ENCODE data around the gene CDK3. TPM values are rescaled to one million over a fixed set of nuclear protein-coding genes. Genes with fewer than 3 reads are reported as not detected.

Gene CDK3
- total RNA-seq, 1 donor from 2014 or later: 11.5 TPM

- H3K36me3 Mint-ChIP-seq: peaks cover 8% of the 10 kb centered on the region
- H3K4me1 Mint-ChIP-seq (ENCODE audit: unreplicated experiment): peaks cover 15% of the 10 kb centered on the region
- no peak for DNase-seq (ENCODE audit: extremely low spot score, unreplicated experiment)
- H3K4me3 Mint-ChIP-seq: no peak overlapping the region
- TF ChIP-seq, protein P1, sequence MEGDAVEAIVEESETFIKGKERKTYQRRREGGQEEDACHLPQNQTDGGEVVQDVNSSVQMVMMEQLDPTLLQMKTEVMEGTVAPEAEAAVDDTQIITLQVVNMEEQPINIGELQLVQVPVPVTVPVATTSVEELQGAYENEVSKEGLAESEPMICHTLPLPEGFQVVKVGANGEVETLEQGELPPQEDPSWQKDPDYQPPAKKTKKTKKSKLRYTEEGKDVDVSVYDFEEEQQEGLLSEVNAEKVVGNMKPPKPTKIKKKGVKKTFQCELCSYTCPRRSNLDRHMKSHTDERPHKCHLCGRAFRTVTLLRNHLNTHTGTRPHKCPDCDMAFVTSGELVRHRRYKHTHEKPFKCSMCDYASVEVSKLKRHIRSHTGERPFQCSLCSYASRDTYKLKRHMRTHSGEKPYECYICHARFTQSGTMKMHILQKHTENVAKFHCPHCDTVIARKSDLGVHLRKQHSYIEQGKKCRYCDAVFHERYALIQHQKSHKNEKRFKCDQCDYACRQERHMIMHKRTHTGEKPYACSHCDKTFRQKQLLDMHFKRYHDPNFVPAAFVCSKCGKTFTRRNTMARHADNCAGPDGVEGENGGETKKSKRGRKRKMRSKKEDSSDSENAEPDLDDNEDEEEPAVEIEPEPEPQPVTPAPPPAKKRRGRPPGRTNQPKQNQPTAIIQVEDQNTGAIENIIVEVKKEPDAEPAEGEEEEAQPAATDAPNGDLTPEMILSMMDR (conservative IDR thresholded peaks at IDR 0.05): no peak
- H3K9me3 Mint-ChIP-seq: no peaks in the 10 kb centered on the region
- H3K27me3 Mint-ChIP-seq: no peaks in the 10 kb centered on the region
- no peak overlapping the region for H3K27ac Mint-ChIP-seq
Measured at GRCh38 chr17:76009447-76009846, 8.8 kb downstream of the CDK3 start.

DNA sequence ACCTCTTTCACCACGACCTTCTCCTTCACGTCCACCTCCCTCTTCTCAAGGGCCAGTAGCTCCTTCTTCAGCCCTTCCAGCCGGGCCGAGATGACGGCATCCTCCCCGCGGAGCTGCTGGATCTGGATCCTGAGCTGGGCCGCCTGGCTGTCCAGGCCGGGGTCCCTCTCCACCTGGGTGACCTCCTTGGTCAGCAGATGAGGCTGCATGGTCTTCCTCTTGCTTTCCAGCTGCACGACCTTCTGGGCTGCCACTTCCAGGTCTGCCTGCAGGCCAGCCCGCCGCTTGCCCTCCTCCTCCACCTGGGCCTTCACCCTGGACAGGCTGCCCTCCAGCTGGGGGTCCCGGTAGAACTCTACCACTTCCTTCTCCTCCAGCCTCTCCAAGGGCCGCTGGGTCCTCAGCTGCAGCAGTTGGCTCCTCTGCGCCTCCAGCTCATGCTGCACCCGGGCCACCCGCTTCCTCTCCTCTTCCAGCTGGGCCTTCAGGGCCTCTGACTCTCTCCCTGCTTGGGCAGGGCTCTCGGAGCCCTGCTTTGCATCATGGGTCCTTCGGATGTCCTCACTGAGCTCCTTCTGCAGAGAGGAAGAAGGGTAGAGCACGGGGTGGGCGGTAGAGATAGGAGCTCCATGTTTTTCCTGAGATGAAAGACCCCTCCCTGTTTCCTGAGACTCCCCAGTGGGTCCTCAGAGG is 9.5 kb downstream of the CDK3 start:
- no peak overlapping the region for H3K4me3 Mint-ChIP-seq

DNA sequence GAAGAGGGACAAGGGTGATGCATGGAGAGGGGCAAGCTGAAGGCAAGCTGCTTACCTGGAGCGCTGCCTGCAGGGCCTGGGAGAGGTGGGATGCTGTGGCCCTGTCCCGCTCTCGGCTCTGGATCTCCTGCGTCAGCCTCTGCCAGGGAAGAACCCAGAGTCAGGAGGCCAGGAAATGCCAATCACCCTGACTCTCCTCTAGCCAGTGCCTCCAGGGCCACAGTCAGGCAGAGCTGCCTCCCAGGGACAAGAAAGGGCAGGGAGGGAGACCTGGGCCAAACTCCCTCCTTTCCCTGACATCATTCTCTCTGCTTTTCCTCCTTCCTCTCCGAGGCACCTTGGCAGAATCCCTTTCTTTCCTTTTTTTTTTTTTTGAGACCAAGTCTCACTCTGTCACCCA is 11.3 kb downstream of the CDK3 start:
- H3K27ac Mint-ChIP-seq: no peak overlapping the region
- TF ChIP-seq, protein P1 (conservative IDR thresholded peaks at IDR 0.05): no peak
- H3K4me3 Mint-ChIP-seq: no peak overlapping the region
- H3K9me3 Mint-ChIP-seq: no peaks in the 10 kb centered on the region
- no peaks in the 10 kb centered on the region for H3K27me3 Mint-ChIP-seq
- H3K36me3 Mint-ChIP-seq: no peaks in the 10 kb centered on the region
- DNase-seq (ENCODE audit: extremely low spot score, unreplicated experiment): no peak
- H3K4me1 Mint-ChIP-seq (ENCODE audit: unreplicated experiment): peaks cover 6% of the 10 kb centered on the region

More for the DNA sequence above, 9.5 kb downstream of the CDK3 start:
- Mint-ChIP-seq H3K27me3 (no peaks in the 10 kb centered on the region), H3K9me3 (no peaks in the 10 kb centered on the region), H3K27ac (no peak overlapping the region), H3K4me1 (ENCODE audit: unreplicated experiment) (peaks cover 14% of the 10 kb centered on the region), H3K36me3 (peaks cover 8% of the 10 kb centered on the region)
- TF ChIP-seq, protein P1 (conservative IDR thresholded peaks at IDR 0.05): no peak
- no peak for DNase-seq (ENCODE audit: extremely low spot score, unreplicated experiment)

DNA sequence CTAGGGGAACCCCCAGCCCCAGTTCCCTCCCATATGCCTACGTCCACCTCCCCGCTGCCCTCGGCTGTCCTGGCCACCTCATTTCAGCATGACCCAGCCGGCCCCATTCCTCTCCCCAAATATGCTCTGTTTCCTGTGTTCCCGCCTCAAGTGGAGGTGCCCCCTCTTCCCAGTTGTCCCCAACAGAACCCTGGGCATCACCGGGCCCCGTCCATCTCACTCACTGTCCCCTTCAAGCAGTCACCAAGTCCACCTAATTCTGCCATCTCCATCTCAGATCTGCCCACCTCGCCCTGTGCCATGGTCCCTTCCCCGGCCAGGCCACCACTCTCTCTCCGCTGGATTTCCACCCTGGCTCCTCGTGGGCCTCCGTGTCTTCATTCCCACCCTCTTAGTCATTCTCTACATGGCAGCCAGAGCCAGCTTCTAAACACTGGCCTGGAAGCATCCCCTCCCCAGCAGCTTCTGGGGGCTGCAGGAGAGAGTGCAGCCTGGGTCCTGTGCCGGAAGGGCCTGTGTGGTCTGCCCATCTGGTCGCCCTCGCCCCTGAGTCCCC is 12.8 kb downstream of the CDK3 start:
- no peak overlapping the region for H3K4me3 Mint-ChIP-seq

GRCh38 chr17:76014100-76014924 is 13.7 kb downstream of the CDK3 start:
- Mint-ChIP-seq H3K9me3 (no peaks in the 10 kb centered on the region), H3K27ac (peak overlapping the region; percentile 70), H3K36me3 (no peaks in the 10 kb centered on the region), H3K4me1 (ENCODE audit: unreplicated experiment) (peaks cover 6% of the 10 kb centered on the region), H3K27me3 (no peaks in the 10 kb centered on the region), H3K4me3 (no peak overlapping the region)
- DNase-seq (ENCODE audit: extremely low spot score, unreplicated experiment): peak; percentile 86
- TF ChIP-seq, protein P1 (conservative IDR thresholded peaks at IDR 0.05): peak; percentile 99

More for the DNA sequence above, 12.8 kb downstream of the CDK3 start:
- Mint-ChIP-seq H3K27me3 (no peaks in the 10 kb centered on the region), H3K9me3 (no peaks in the 10 kb centered on the region), H3K27ac (no peak overlapping the region), H3K4me1 (ENCODE audit: unreplicated experiment) (peaks cover 6% of the 10 kb centered on the region), H3K36me3 (no peaks in the 10 kb centered on the region)
- no peak for DNase-seq (ENCODE audit: extremely low spot score, unreplicated experiment)
- TF ChIP-seq, protein P1 (conservative IDR thresholded peaks at IDR 0.05): no peak
